HUES64 (cell line): ENCODE results near the gene CDH13.

ENCODE experiments used
- H3K27ac ChIP-seq: 2 replicates; pipeline ENCODE4 v1.7.0; 2013; ENCODE audit warnings: low read depth, low read length, inconsistent platforms
- H3K27me3 ChIP-seq: 2 replicates; pipeline ENCODE4 v1.6.1; 2013; ENCODE audit warnings: mild to moderate bottlenecking, low read length; ENCODE audit not compliant: insufficient read depth
- H3K36me3 ChIP-seq: 2 replicates; pipeline ENCODE4 v1.6.1; 2013; ENCODE audit warnings: mild to moderate bottlenecking, low read length; ENCODE audit not compliant: insufficient read depth
- H3K4me1 ChIP-seq: 2 replicates; pipeline ENCODE4 v1.6.1; 2013; ENCODE audit warnings: mild to moderate bottlenecking, low read length, moderate library complexity; ENCODE audit not compliant: insufficient read depth
- H3K4me3 ChIP-seq: 2 replicates; pipeline ENCODE4 v1.5.1; 2013; ENCODE audit warnings: mild to moderate bottlenecking, low read length, moderate library complexity
- H3K9ac ChIP-seq: 2 replicates; pipeline ENCODE4 v1.6.1; 2013; ENCODE audit warnings: mild to moderate bottlenecking, low read depth, low read length
- H3K9me3 ChIP-seq: 2 replicates; pipeline ENCODE4 v1.6.1; 2013; ENCODE audit warnings: low read depth, low read length; ENCODE audit not compliant: insufficient read depth
- WGBS: fragments of 150-250, 120-280 bp; methylation state at CpG from one replicate; pipeline ENCODE4 v1.1.7; 2013; ENCODE audit warnings: missing lambda C conversion rate; 5-methylcytosine and 5-hydroxymethylcytosine counted together

CDH13 gene

GRCh38 chr16:83158320-83158957 lies 531.7 kb downstream of the CDH13 start:
- Histone ChIP-seq H3K4me1 (peaks cover 12% of the 10 kb centered on the region), H3K36me3 (no peaks in the 10 kb centered on the region), H3K9ac (no peak overlapping the region), H3K27me3 (no peaks in the 10 kb centered on the region), H3K27ac (no peak overlapping the region), H3K9me3 (no peaks in the 10 kb centered on the region), H3K4me3 (no peak overlapping the region)
- 91% methylated on average over 15 of the region's 15 CpGs for WGBS

GRCh38 chr16:83159049-83159448 lies 532.3 kb downstream of the CDH13 start:
- Histone ChIP-seq H3K4me3 (no peak overlapping the region), H3K9ac (no peak overlapping the region), H3K9me3 (no peaks in the 10 kb centered on the region), H3K4me1 (peaks cover 12% of the 10 kb centered on the region), H3K36me3 (no peaks in the 10 kb centered on the region), H3K27me3 (no peaks in the 10 kb centered on the region), H3K27ac (no peak overlapping the region)
- 96% methylated on average over 2 of the region's 2 CpGs for WGBS

GRCh38 chr16:83160287-83161020 lies 533.7 kb downstream of the CDH13 start:
- WGBS: 90% methylated on average over 7 of the region's 7 CpGs
- Histone ChIP-seq H3K4me3 (no peak overlapping the region), H3K27ac (no peak overlapping the region), H3K9ac (no peak overlapping the region), H3K27me3 (no peaks in the 10 kb centered on the region), H3K4me1 (peaks cover 18% of the 10 kb centered on the region), H3K9me3 (no peaks in the 10 kb centered on the region), H3K36me3 (no peaks in the 10 kb centered on the region)

- 92% methylated on average over 2 of the region's 2 CpGs for WGBS
Measured at GRCh38 chr16:83162791-83163190, 536.0 kb downstream of the CDH13 start.

GRCh38 chr16:83164816-83165215 lies 538.0 kb downstream of the CDH13 start:
- Histone ChIP-seq H3K9me3 (no peaks in the 10 kb centered on the region), H3K36me3 (no peaks in the 10 kb centered on the region), H3K9ac (no peak overlapping the region), H3K27ac (no peak overlapping the region), H3K27me3 (no peaks in the 10 kb centered on the region), H3K4me1 (peaks cover 22% of the 10 kb centered on the region), H3K4me3 (no peak overlapping the region)
- 92% methylated on average over 2 of the region's 3 CpGs for WGBS

More at GRCh38 chr16:83162791-83163190, 536.0 kb downstream of the CDH13 start:
- Histone ChIP-seq H3K9me3 (no peaks in the 10 kb centered on the region), H3K4me3 (no peak overlapping the region), H3K27ac (no peak overlapping the region), H3K4me1 (peaks cover 22% of the 10 kb centered on the region), H3K27me3 (no peaks in the 10 kb centered on the region), H3K9ac (no peak overlapping the region), H3K36me3 (no peaks in the 10 kb centered on the region)

- Histone ChIP-seq H3K27ac (no peak overlapping the region), H3K27me3 (no peaks in the 10 kb centered on the region), H3K36me3 (no peaks in the 10 kb centered on the region), H3K9ac (no peak overlapping the region), H3K4me3 (no peak overlapping the region), H3K4me1 (no peaks in the 10 kb centered on the region), H3K9me3 (no peaks in the 10 kb centered on the region)
- WGBS: 94% methylated on average over 3 of the region's 3 CpGs
Measured at GRCh38 chr16:83171396-83171795, 544.6 kb downstream of the CDH13 start.

- no peak overlapping the region for H3K9ac ChIP-seq
- no peaks in the 10 kb centered on the region for H3K27me3 ChIP-seq
- no peaks in the 10 kb centered on the region for H3K36me3 ChIP-seq
- H3K4me3 ChIP-seq: no peak overlapping the region
- H3K4me1 ChIP-seq: no peaks in the 10 kb centered on the region
- no peak overlapping the region for H3K27ac ChIP-seq
- no peaks in the 10 kb centered on the region for H3K9me3 ChIP-seq
Measured at GRCh38 chr16:83174671-83175070, 547.9 kb downstream of the CDH13 start.

- H3K36me3 ChIP-seq: no peaks in the 10 kb centered on the region
- 93% methylated on average over 3 of the region's 4 CpGs for WGBS
- H3K27me3 ChIP-seq: no peaks in the 10 kb centered on the region
- H3K4me3 ChIP-seq: no peak overlapping the region
- no peaks in the 10 kb centered on the region for H3K9me3 ChIP-seq
- H3K9ac ChIP-seq: no peak overlapping the region
- H3K4me1 ChIP-seq: no peaks in the 10 kb centered on the region
- H3K27ac ChIP-seq: no peak overlapping the region
Measured at GRCh38 chr16:83176802-83177201, 550.0 kb downstream of the CDH13 start.

GRCh38 chr16:83185902-83186301 lies 559.1 kb downstream of the CDH13 start:
- no peak overlapping the region for H3K9ac ChIP-seq
- WGBS: 98% methylated on average over 5 of the region's 6 CpGs
- H3K36me3 ChIP-seq: no peaks in the 10 kb centered on the region
- H3K27ac ChIP-seq: no peak overlapping the region
- H3K9me3 ChIP-seq: no peaks in the 10 kb centered on the region
- no peaks in the 10 kb centered on the region for H3K27me3 ChIP-seq
- H3K4me1 ChIP-seq: peaks cover 5% of the 10 kb centered on the region; the same call in 1 of the 2 replicates
- H3K4me3 ChIP-seq: no peak overlapping the region

- Histone ChIP-seq H3K9ac (no peak overlapping the region), H3K9me3 (no peaks in the 10 kb centered on the region), H3K27ac (no peak overlapping the region), H3K4me3 (no peak overlapping the region), H3K36me3 (no peaks in the 10 kb centered on the region), H3K4me1 (peaks cover under 1% of the 10 kb centered on the region; the same call in 1 of the 2 replicates), H3K27me3 (no peaks in the 10 kb centered on the region)
- 63% methylated on average over 3 of the region's 3 CpGs for WGBS
Measured at GRCh38 chr16:83187405-83187804, 560.6 kb downstream of the CDH13 start.

GRCh38 chr16:83196796-83197195 lies 570.0 kb downstream of the CDH13 start:
- Histone ChIP-seq H3K36me3 (no peaks in the 10 kb centered on the region), H3K9ac (no peak overlapping the region), H3K9me3 (no peaks in the 10 kb centered on the region), H3K4me1 (no peaks in the 10 kb centered on the region), H3K27ac (no peak overlapping the region), H3K4me3 (no peak overlapping the region), H3K27me3 (no peaks in the 10 kb centered on the region)
- WGBS: 95% methylated on average over 3 of the region's 3 CpGs
